GM19324 (cell line): ENCODE results near the gene TAGLN2.

Experiments
- ATAC-seq: cut with Tn5 transposase; IDR thresholded peaks from one replicate; pipeline ENCODE4 v1.9.1; 2021; ENCODE audit warnings: mild to moderate bottlenecking, moderate library complexity; ENCODE audit not compliant: unreplicated experiment, low FRiP score

Gene TAGLN2

DNA sequence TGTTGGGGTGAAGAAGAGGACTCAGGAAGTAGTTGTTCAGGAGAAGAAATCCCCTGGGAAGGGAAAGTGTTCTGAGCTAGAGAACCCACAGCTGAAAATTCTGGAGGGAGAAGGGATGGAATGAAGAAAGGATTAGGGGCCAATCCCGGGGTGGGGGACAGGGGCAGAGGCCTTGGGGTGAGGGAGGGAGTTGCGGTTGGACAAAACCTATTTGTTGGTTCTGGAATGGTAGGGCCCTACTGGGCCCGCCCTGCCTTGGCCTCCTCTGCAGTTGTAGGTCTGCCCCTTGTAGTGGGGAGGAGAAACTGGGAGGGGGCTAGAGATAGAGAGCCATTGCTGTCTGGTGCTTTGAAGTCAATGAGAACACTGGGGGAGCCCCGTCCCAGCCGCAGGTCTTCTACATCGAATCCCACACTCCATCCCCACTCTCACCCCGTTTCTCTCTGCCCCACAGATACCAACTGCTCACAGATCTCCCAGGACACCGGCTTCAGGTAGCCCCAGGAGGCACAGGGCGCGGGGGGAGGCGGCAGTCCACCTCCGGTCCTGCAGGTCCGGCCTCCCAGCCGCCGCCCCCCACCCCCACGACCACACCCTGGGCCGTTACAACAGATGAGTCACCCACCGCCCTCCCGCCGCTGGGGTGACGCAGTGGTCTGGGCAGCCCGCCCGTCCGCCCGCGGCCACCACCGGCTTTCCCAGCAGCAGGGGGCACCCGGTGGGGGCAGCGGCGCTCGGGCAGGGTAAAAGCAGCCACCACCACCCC is 1.1 kb downstream of the TAGLN2 start:
- ATAC-seq: no peak

DNA sequence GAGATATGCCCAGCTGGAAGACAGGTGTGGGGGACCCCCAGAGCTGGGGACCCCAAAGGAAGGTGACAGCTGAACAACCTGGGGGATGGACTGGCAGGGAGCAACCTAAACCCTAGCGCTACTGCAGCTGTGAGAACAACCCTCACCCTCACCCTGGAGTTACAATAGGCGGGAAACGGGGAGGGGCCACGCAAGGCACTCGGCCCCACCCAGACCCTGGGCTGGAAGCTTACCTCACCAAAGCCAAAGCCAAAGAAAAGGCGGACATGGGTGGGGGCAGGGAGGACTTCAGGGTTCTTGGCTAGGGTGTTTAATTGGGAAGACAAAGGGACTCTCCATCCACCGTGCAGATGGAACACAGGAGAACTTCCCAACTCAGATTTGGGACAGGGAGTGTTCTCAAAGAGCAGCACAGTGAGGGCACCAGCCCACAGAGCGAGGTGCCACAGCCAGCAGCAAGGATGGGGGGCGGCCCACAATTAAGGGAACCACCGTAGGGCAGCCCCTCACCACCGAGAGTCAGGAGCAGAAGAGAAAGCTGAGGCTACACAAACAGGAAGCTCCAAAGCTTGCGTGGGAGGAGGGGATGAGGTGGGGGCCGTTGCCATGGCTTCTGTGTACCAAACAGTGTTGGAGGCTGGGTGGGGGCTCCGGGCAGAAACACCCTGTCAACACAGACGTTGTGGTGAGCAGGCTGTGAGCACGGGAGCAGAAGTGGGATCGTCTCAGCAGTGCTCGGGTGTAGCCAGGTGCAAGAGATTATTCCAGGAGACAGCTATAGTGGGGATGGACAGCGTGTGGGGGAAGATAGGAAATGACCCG is 1.9 kb downstream of the TAGLN2 start:
- peak; percentile 36 for ATAC-seq

DNA sequence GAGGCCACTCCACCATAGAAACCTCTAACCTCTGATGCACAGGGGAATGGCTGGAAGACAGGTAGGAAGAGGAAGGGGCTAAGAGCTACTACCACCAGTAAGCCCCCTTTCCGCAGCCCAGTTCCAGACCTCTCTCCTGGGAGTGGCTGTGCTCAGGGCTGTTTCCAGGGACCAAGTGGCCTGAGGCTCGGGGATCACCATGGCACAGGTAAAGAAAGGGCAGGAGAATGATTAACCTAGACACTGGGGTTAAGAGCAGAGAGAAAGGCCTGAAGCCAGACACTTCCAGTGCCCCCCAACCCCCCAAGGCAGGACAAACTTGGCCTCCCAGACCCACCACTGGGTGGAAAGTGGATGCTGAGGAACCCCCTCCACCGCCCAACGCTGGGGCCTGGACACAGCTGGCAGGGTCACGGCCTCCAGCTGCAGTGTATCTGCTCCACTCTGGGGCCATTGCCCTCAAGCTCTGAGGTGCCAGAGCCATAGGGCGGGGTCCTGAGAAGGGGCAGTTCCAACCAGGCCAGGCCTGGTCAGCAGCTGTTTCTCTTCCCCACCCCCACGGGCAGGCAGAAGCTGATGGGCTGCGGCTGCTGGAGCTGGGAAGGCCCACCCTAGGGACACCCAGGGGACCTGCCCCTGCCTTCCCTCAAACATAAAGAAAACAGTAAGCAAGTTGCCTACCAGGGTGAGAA is 2.6 kb downstream of the TAGLN2 start:
- no peak for ATAC-seq

DNA sequence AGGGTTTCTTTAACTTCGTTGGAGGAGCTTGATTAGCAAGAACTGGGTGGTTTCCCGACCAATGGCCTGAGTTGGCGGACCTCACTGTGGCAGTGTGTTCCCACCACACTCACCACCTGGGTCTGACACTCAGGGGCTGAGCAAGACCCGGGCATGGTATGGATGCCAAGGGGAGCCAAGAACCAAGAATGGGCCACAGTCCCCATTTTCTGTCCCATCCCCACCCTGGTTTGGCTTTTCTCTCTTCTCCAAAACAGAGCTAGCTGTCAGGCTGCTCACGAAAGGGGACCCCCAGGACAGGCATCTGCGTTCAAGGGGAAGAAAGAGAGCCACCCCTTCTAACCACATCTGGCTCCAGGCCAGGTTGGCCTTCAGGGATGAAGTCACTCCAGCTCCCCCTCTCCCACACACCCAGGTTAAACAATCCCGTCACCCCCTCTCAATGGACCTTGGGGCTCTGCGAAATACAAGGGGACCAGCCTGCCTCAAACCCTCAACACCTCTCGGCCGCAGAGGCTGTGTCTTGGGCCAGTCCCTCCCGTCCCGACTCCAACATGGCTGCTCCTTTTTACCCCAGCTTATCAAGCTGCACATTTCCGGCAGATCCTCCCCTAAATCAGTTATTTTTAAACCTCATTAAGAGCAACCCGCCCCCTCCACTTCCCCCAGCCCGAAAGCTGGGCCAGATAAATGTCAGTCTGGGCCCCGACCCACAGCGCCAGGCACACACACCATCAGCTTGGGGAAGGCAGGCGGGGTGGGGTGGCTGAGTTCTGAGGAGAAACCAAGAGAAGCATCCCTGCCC is 3.4 kb downstream of the TAGLN2 start:
- ATAC-seq: no peak

DNA sequence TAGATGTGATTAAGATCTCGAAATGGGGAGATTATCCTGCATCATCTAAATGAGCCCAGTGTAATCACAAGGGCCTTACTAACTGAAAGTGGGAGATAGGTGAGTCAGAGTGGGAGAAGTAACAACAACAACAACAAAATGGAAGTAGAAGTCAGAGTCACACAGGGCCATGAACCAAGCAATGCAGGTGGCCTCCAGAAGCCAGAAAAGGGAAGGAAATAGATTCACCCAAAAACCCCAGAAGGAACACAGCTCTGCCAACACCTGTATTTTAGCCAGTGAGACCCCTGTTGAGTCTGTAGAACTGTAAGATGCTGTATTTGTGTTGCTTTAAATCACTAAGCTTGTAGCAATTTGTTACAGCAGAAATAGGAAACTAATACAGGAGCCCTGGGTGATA is 4.1 kb downstream of the TAGLN2 start:
- ATAC-seq: no peak

DNA sequence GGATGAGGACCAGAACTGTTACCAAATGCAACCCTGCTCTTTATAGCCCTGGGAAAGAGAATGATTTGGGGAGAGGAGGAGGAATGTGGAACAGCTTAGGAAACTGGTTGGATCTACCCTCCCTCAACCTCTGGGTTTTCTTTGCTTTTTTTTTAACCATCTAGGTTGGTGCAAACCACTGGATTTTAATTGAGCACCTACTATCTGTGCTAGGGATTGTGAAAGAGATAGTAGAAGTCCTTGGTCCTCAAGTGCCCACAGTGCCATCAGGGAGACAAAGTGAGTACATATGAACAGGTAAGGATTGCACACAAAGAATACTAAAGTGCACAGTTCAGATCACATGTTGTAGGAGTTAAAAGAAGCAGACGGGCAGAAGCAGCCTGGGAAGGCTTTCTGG is 4.7 kb downstream of the TAGLN2 start:
- no peak for ATAC-seq

DNA sequence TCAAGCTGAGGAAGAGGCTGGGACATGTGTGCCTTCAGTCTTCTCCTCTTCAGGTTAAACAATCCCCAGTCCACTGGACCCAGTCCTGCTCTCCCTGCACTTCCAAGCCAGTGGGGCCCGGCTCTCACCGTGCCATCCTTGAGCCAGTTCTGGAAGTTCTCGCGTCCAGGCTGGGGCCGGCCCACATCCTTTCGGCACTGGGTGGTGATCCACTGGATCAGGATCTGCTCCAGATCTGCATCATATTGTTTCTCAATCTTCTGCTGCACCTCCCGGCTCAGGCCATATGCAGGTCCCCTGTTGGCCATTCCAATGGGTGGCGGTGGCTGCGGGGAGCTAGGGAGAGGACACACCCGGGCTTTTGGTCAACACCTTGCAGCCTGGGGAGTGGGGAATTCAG is 5.1 kb downstream of the TAGLN2 start:
- ATAC-seq: no peak

DNA sequence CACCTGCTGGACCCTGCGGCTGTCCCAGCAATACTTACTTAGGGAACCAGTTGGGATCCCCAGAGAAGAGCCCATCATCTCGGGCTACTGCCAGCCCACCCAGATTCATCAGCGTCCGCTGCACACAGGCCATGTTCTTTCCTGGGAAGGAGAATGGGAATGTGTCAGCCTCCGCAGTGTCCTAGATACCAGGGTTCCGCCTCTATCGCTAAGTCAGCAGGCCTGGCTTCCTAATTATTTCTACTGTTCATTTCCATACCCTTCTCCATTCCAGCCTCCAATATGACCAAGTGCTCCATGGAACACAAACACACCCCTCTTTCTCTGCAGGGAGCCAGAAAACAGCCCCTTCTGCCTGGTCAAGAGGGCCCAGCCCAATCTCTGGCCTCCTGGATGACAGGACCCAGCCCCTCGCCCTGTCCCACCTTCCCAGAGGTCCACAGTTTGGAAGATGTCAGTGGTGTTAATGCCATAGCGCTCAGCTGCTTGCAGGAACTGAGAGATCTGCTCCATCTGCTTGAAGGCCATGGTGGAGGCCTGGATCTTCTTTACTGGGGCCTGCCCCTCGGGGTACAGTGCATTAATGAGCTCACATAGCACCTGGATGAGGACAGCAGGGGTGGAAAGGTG is 6.0 kb downstream of the TAGLN2 start:
- no peak for ATAC-seq

DNA sequence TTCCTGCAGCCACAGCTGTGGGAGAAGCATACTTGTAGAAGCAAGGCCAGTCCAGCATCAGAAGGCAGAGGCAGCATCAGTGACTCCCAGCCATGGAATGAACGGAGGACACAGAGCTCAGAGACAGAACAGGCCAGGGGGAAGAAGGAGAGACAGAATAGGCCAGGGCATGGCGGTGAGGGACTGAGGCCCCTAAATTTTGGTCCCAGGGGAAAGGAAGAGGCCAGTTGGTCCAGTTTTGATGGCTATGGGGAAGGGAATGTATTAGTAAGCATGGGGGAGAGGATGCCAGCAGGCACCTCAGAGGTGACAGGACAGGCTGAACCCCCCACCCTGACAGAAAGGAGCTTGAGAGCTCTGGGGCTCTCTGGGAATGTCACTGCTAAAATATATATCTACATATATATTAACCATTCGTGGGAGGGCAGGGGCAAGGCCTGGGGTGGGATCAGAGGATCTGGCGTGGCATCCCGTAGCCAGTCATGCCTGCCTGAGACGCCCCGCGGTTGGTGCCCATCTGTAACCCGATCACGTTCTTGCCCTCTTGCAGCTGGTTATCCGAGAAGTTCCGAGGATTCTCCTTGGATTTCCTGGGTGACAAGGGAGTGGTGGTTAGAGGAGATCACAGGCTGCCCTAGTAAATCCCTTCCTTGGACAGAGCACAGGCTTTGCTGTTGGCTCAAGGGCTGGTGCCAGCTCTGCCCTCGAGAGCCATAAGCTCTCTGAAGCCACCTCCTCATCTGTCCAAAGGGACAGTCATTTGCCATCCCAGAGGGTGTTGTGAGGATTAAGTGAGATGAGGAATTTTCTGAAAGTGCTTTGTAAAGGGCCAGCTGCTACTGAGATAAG is 6.7 kb downstream of the TAGLN2 start:
- no peak for ATAC-seq

DNA sequence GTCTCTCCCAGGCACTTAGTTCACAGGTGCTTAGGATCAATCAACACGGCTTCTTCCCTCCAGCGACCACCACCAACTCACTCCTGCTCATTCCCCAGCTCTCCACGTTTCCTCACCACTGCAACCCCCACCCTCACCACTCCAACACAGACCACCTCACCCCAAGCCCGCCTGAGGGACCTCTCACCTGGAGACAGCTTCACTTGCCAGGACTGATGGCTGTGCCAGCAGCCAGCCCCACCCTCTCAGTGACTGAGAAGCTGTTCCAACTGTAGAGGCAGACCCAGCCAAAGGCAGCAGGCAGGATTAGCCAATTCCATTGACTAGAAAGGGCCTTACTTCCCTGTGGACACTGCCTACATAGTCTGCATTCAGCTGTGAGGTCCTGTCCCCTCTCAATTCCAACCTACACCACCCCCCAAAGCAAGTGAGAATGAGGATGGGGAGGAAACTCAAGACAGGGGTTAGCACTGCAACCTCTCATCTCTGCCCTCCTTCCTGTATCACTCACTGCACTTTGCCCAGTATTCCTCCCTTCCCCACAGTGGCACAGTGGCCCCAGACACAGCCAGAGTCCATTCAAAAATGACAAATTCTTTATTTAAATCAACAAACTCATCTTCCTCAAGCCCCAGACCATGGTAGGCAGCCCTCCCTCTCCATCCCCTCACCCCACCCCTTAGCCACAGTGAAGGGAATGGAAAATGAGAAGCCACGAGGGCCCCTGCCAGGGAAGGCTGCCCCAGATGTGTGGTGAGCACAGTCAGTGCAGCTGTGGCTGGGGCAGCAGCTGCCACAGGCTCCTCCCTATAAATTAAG is 7.6 kb downstream of the TAGLN2 start:
- ATAC-seq: no peak

DNA sequence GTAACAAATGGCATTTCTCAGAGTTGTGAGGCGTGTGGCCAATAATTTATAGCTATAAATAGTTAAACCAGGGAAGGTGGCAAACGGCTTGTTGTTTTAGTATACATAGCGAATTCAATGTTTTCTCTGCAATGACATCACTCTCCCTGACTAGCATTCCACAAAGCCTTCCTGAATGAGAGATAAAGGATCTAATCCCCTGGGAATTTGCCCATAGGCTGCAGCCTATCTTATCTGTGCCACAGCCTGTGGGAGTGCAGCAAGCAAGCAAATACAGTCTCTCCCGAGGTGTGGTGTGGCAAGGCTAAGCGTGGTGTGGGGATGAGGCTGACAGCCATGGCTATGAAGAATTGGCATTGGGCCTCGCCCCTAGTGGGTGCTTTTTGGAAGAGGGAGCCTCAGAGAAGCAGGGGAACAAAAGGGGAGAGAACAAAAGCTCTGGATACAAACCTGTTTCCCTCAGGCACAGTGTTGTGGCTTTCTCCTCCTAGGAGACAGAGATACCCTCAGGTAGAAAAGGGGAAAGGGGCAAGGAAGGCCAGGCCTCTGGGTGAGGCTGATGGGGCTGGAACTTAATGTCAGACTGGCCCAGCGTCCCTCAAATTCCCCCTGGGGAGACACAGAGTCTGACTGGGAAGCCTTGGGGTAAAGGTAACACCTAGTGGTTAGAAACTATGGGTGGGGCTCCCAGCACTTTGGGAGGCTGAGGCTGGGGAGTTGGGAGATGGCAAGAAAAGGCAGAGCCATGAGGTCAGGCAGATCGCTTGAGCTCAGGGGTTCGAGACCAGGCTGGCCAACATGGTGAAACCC is 8.9 kb downstream of the TAGLN2 start:
- ATAC-seq: no peak

DNA sequence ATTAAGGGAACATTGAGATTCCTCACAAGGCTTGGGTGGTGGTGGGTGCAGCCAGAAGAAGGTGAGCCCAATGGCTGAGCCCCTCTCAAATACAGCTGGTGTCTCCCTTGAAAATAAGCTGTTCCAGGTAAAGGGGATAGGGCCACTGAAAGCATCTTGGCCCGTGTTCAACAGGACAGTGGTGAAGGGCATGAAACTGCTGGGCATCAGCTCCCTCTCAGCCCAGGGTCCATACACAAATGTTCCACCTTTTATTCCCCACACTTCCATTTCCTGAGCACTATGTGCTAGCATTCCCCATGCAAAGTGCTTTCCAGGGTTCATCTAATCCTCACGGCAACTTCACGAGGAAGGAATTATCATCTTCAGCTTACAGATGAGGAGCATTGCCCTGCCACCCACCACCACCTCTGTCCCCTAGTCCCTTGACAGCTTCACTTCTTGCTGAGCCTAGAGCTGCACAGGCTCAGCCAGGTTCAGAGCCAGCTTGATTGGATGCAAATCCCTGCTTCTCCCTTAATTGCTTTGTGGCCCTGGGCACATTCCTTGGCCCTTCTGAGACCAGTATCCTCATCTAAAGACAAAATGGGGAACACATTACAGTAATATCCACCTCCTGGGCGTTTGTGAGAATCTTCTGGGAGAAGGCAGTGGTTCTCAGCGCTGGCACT is 9.6 kb downstream of the TAGLN2 start:
- ATAC-seq: no peak

DNA sequence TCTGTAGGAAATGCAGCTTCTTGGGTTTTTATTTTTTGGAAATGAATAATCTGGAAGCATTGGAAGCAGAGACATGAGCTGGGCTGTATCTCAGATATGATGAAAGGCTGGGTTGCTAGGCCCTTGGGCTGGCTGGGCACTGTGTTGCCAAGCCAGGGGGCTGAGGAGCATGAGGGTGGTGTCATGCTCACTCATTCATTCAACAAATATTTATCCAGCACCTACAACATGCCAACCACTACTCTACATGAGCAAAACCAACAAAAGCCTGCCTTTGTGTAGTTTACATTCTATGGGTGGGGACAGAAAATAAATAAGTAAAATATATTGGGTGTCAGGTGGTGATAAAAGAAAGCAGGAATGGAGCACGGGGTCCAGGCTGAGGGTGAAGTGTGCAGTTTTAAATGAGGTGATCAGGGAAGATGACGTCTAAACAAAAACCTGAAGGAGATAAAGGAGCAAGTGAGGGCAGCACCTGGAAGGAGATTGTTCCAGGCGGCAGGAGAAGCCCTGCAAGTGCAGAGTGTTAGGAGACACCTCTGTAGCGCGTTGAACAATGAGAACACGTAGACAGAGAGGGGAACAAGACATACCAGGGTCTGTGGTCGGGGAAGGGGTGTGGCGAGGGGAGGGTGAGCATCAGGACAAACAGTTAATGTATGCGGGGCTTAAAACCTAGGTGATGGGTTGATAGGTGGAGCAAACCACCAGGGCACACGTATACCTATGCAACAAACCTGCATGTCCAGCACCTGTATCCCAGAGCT is 10.9 kb downstream of the TAGLN2 start:
- no peak for ATAC-seq

DNA sequence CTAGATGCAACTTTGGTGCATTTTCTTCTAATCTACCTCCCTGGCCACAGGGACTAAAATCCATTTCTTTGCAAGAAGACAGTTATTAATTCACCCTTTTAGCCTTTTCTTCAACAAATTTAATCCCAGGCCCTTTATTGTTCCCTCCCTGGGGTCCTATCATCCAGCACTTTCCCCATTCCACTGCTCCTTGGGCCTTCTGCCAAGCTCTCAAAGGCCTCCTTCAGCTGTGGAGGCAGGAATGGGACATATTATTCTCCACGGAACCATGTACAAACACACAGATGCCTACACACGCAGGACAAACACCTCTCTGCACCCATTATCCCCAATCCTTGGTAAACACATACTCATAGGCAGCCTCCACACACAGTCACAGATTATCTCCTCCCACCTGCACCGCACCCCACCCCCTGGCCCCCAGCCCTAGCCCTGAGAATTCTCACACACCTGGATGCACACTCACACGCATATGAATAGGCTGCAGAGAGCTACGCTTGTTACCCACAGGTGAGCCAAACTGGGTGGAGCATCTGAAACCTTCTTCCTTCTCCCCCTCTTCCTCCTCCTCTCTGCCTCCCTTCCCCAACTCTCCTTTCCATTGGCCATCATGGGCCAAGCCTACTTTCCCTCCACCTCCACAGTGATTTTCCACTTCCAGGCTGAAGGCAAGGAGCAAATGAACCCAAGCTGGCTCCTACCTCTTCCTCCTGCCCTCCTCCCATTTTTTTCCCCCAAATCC is 11.7 kb downstream of the TAGLN2 start:
- ATAC-seq: no peak

DNA sequence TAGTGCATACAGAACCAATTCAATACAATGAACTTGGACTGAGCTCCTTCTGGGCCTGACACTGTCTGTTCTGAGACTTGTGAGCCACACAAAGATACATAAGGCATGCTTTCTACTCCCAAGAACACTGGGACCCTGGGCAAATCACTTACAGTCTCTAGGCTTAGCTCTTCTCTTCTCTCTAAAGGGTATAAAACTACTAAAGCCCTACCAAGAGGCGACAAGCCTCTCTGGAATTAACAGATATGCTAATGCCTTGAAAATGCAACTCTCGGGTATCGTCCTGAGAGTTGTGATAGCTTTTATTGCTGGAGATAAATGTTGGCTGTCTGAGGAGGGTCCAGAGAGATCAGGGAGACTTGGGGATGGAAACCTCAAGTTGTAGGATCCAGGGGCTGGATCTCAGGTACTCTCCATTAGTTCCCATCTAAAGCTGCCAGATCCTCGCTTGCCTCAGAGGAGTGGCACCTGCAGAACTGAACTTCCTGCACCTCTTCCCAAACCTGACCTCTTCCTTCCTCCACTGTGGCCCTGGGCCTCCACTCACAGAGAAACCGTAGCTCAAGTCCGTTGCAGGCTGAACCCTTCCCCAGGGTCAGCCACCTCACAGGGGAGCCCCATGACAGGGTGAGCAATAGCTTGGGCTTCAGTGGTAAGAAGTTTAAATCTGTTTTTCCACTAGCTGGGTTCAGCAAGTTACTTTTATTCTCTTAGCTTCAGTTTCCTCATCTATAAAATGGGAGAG is 13.8 kb downstream of the TAGLN2 start:
- ATAC-seq: no peak
